ENCODE measurements around the gene OCLN.
"Not testable (repeated sequence)": the region's sequence is repeated elsewhere in the genome, so short reads cannot be mapped to it uniquely, and the experiment has no call there.

The OCLN gene

DNA sequence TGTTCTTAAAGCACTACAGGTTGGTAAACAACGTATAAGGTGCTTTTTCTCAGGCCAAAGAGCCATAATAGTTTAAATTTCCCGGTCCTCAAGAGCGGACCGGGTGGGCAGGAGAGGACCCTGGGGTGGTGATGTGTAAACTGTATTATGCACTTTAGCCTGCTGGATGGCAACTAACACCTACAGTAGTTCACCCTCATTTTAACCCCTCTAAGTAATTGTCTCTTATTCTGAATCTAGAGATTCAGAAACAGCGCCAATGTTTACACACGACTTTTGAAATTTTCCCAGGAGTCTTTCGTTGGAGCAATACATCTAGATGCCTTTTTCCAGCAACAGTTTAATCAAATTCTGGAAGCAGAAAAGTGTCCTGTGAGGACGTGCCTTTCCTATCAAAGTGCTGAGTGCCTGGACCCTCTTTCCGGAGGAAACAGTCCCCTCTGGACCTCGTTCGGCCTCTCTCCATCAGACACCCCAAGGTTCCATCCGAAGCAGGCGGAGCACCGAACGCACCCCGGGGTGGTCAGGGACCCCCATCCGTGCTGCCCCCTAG is 676 bp upstream of the OCLN start:
- DNase-seq (ENCODE audit: low read depth in 2 of 2) = no peak

DNA sequence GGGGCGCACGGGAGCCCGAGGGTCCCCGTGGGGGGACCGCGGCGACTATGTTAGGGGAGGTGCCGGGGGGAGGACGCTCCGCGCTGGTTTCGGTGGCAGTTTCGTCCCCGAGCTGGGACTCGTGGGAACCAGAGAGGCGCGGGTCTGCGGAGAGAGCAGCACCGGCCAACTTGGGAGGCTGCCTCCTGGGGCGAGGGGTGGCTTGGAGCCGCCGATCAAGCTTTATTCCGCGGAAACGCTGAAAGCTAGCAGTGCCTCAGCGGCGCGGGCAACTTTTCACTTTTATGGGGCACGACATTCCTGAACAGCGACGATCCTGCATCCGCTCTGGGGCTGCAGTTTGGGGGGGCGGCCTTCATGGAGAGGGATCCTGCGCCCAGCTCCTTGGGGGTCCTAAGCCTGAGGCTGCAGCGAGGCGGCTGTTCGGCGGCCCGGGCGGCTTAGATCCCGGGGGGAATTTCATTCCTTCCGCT is 369 bp downstream of the OCLN start:
- DNase-seq (ENCODE audit: low read depth in 2 of 2) = no peak

DNA sequence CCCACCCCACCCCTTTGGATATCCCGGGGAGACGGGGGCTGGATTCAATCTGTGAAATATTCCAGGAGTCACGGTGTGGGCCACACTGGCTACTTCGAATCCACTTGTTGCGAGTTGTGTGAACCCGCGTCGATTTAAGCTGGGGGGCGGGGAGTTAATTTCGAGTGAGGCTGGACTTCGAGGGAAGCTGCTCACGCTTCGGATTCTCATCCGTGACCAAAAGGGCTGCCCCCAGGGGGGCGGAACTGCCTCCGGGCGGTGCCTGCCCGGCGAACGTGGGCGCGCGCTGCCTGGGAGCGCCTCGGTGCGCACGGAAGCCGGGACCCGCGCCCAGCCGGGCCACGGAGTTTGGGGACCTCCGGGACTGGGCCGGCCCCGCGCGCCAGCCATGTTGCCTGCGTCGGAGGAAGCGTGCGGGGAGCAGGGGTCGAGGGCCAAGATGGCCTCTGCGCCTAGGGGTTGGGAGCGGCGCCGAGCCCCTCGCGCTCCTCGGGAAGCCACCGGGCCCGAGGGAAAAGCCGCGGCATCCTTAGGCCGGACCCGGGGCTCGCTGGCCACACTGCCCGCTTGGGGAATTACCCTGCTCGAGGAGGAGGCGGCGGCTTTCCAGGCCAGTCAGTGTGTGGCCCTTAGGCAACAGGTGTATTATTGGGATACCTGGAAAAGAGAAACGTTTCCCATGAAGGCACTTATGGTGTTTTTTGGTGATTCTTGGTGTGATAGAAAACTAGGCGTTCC is 975 bp downstream of the OCLN start:
- DNase-seq (ENCODE audit: low read depth in 2 of 2) = no peak

DNA sequence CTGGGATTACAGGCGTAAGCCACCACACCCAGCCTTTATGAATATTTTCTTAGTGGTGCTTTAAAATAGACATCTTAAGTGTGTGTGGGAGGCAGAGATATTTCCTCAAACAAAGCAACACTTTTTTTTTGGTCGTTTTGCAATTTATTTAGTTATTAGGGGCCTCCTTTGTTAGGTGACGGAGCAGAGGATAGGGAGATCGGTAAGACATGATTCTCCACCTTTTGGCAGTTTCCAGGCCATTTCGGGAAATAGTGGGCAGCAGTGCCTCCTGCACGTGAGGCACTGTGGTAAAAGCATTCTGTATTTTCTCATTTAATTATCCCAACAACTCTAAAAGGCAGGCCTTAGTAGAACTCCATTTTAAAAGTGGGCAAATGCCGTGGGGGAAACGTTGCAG is 1.9 kb downstream of the OCLN start:
- no peak for DNase-seq (ENCODE audit: low read depth in 2 of 2)

DNA sequence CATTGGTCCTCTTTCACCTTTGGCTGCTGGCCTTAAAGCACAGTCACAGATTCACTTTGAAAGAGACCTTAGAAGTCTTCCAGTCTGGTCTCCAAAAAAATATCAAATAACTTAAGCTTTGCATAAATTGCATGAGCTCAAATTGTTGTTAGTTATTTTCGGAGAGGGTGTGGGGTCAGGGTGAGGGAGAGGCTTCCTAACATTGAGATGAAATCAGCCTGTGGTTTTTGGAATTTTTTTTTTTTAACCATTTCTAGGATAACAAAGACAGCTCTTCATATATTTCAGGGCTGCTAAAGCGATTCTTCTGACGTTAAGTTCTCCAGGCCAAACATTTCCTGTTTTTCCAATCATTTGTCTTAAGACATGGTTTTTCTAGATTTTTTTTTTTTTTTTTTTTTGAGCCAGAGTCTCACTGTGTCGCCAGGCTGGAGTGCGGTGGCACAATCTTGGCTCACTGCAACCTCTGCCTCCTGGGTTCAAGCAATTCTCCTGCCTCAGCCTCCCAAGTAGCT is 4.5 kb downstream of the OCLN start:
- no peak for DNase-seq (ENCODE audit: low read depth in 2 of 2)

DNA sequence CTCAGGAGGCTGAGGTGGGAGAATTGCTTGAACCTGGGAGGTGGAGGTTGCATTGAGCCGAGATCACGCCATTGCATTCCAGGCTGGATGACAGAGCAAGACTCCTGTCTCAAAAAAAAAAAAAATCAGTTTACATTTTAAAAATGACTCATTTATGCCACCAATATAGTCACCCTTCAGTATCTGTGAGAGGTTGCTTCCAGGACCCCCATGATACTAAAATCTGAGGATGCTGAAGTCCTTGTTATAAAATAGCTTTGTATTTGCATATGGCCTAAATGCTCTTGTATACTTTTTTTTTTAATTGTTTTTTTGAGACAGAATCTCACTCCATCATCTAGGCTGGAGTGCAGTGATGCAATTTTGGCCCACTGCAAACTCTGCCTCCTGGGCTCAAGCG is 5.8 kb downstream of the OCLN start:
- DNase-seq (ENCODE audit: low read depth in 2 of 2) = no peak

DNA sequence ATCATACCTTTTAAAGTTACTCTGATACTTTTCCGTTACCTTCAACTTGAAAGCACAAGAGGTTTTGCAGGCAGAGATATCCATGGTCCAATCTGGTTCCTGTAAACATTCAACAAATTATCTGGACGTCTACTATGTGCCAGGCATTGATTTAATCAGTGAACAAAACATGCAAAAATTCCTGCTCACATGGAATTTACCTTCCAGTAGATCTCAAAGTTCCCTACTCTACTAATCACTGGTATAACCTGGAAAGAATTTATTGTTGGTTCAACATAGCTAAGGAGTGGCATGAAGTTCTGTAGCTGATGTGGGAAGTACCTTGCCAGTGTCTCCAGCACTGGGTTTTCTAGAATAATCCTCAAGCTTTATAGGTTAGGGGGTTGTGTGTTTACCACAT is 9.8 kb downstream of the OCLN start:
- no peak for DNase-seq (ENCODE audit: low read depth in 2 of 2)

DNA sequence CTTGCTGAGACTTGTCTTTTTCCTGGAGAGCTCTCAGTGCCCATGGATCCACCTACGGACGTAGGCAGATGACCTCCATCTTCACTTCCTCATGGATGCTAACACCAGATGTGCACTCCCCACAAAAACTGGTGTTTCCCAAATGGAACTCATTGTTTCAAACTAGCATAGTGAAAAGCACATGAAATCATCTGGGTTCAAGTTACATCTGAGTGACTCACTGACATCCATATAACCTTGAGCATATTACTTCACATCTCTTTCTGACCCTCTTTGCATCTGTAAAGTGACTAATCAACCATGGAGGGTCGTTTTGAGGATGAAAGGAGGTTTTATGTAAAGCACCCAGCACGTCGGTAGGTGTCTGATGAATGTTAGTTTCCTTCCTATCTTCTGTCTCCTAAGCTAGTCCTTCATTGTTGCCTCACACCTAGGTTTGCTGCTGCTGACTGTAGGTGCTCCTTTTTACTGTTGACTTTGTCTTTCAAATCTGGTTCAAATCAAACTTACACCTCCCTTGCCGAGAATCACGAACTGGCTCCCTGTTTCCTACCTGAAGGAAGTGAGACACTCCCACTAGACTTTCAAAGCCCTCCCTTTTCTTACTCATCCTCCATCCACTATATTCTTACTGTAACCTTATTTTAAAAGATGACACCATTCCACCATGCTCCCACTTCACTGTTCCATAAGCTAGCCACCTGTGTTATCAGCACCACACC is 10.3 kb downstream of the OCLN start:
- no peak for DNase-seq (ENCODE audit: low read depth in 2 of 2)

DNA sequence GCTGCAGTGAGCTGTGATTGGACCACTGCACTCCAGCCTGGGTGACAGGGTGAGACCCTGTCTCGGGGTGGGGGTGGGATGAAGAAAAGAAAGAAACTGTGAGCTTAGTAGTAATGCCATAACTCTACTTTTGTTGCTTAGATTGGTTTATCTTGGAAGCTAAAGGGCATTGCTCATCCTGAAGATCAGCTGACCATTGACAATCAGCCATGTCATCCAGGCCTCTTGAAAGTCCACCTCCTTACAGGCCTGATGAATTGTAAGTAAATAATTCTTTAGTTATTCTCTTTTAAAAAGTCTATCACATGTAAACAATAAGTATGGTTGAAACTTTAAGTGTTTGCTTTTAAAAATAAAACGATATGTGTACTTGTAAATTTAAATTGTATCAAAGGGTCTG is 11.4 kb downstream of the OCLN start:
- DNase-seq (ENCODE audit: low read depth in 2 of 2) = no peak

DNA sequence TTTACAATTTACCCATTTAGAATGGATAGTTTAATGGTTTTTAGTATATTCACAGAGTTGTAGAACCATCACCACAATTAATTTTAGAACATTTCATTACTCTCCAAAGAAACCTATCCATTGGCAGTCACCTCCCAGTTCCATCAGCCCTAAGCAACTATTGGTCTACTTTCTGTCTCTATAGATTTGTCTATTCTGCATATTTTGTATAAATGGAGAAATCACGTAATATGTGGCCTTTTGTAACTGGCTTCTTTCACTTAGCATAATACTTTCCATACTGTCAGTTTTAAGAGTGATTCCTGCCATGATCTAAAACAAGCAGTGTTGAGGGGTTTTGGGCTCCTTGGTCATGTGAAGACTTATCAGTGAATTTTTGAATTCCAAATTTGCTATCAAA is 12.7 kb downstream of the OCLN start:
- DNase-seq (ENCODE audit: low read depth in 2 of 2) = no peak

DNA sequence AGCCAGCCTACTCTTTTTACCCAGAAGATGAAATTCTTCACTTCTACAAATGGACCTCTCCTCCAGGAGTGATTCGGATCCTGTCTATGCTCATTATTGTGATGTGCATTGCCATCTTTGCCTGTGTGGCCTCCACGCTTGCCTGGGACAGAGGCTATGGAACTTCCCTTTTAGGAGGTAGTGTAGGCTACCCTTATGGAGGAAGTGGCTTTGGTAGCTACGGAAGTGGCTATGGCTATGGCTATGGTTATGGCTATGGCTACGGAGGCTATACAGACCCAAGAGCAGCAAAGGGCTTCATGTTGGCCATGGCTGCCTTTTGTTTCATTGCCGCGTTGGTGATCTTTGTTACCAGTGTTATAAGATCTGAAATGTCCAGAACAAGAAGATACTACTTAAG is 16.6 kb downstream of the OCLN start:
- DNase-seq (ENCODE audit: low read depth in 2 of 2) = no peak

DNA sequence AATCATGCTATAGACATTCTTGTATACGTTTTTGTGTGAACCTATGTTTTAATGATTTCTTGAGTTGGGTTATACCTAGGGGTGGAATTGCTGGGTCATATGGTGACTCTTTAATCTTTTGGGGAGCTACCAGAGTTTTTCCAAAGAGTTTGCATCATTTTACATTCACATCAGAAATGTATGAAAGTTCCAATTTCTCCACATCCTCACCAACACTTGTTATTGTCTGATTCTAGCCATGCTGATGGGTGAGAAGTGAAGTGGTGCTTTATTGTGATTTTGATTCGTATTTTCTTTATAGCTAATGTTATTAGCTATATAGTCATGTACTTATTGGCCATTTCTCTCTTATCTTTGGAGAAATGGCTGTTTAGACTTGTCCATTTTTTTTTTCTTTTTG is 18.1 kb downstream of the OCLN start:
- DNase-seq (ENCODE audit: low read depth in 2 of 2) = no peak

DNA sequence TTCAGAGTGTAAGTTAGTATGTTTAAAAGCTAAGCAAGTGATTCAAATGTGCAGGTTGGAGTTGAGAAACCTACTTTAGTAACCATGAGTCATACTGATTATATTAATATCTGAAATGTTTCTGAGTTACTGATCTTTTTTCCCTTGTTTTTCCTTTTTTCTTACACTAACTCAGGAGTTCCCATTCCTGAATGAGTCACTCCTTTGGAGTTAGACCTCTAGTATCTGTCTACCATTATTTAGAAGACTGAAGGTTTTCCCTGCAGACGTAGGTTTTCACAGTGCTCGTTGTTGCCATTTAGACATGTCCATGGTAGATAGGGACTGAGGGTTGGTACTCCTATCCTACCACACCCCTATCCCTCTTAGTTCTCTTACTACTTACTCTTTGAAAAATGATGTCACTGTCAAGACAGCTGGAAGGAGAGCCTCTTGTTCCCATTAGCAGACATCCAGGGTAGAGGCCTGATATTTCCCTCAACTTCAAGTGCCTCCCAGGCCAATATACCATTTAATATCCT is 20.2 kb downstream of the OCLN start:
- no peak for DNase-seq (ENCODE audit: low read depth in 2 of 2)

DNA sequence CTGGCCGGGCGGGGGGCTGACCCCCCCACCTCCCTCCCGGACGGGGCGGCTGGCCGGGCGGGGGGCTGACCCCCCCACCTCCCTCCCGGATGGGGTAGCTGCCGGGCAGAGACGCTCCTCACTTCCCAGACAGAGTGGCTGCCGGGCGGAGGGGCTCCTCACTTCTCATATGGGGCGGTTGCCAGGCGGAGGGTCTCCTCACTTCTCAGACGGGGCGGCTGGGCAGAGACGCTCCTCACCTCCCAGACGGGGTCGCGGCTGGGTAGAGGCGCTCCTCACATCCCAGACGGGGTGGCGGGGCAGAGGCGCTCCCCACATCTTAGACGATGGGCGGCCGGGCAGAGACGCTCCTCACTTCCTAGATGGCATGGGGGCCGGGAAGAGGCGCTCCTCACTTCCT is 23.0 kb downstream of the OCLN start:
- not testable (repeated sequence) for DNase-seq (ENCODE audit: low read depth in 2 of 2)

DNA sequence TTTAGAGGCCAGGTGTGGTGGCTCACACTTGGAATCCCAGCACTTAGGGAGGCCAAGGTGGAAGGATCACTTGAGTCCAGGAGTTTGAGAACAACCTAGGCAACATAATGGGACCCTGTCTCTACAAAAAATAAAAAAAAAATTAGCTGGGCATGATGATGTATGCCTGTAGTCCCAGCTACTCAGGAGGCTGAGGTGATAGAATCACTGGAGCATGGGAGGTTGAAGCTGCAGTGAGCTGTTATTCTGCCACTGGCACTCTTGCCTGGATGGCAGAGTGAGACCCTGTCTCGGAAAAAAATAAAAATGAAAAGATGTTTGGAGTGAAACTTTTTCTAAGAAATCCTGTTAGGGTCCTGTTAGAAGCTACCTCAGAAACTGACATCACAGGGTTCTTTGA is 24.2 kb downstream of the OCLN start:
- DNase-seq (ENCODE audit: low read depth in 2 of 2) = no peak

DNA sequence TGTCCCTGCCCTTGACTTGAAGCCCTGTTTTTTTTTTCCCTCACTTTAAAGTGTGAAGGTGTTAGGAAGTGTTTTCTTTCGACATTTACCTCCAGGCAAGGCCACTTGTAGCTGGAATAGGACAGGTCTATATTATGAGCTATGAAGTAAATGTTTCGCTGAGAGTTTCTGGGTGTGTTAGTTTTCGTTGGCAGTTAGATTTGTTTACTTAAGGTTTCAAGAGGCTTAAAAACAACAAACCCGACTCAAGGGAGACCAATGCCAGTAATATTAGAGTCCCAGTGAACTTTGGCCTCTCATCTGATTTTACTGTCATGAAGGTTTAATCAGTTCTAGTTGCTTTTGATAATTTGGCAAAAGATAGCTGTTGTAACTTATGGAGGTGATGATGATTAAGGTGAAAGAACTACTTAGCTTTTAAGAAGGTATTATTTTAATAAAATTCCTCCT is 25.2 kb downstream of the OCLN start:
- no peak for DNase-seq (ENCODE audit: low read depth in 2 of 2)

DNA sequence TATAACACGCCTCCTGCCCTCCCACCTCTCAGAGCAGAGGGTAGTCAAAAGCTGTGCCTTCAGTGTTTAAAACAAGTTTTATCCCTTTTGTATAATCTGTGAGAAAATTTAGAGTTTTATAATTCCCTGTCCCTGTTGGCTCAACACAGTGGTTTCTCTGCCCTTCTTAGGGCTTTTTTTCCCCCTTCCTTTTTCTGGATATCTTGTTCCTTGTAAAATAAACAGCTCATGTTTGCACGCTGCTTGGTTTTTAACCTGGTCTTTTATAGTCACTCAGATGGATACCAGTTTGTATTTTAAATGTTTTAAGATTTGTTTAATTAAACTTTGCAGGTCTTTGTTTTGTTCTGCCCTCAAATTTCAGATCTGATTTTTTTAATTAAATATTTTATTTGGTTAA is 26.7 kb downstream of the OCLN start:
- DNase-seq (ENCODE audit: low read depth in 2 of 2) = no peak

DNA sequence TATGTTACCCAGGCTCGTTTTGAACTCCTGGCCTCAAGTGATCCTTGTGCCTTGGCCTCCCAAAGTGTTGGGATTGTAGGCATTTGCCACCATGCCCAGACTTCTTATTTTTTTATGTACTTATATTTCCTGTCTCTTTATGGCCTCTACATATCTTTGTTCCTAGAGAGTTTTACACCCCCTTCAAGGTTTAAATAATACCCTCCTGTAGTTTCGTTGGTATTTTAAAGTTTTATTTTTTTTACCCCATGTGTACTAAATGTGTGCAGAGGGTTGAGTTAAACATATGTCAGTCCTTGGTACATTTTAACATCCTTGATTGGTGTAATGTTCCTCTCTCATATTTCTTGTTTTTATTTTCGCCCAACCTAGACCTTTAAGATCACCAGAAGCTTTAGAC is 29.4 kb downstream of the OCLN start:
- DNase-seq (ENCODE audit: low read depth in 2 of 2) = no peak

DNA sequence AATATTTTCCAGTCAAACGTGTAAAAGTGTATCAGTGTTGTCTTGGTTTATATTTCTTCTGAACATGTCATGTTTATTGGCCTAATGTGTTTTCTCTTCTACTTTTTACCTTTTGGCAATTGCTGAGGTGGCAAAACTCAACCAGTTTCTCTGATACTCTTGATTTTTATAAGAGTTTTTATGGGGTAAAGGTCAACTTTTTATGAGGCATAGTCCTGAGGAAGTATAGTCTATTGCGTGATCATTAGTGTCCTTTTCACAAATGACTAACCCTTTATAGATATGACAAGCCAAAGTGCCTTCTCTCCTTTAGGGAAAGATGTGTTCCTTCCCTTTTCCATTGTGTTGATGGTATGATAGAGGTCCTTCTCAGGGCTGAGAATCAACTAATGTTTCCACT is 32.9 kb downstream of the OCLN start:
- no peak for DNase-seq (ENCODE audit: low read depth in 2 of 2)

DNA sequence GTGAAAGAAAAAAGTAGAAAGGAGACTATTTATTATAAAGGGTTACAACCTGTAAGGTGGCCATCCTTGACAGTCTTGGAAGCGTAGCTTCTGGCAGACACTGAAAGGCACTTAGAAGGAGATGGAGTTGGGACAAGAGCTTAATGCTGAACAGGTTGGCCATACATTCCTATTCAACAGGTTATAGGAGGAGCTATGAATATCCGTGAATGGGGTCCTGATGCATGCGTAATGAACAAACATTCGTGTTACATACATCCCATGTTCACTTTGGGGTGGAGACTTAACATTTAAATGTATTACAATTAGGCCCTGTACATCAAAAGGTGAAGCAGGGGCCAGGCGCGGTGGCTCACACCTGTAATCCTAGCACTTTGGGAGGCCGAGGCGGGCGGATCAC is 34.1 kb downstream of the OCLN start:
- no peak for DNase-seq (ENCODE audit: low read depth in 2 of 2)

DNA sequence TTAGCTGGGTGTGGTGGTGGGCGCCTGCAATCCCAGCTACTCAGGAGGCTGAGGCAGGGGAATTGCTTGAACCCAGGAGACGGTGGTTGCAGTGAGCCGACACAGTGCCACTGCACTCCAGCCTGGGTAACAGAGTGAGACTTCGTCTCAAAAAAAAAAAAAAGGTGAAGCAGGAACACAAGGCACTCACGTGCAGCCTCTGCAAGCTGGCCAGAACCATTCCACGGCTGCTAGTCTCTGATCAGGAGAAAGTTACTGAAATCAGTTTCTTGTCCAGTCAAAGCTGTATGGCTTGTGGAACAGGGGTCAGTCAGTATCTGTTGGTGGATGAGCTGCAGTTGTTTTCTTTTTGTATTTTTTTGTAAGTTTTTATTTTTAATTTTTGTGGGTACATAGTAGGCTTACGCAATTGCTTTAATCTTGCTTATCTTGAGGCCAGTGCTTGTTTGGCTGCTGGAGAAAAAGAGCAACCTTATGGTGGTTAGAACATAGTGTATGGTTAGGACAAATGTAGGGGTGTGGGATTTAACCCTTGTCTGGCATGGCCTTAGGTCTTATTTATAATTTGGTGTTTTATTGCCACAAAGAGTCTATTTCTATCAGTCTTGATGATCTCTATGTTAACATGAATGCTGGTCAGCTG is 34.7 kb downstream of the OCLN start:
- no peak for DNase-seq (ENCODE audit: low read depth in 2 of 2)

DNA sequence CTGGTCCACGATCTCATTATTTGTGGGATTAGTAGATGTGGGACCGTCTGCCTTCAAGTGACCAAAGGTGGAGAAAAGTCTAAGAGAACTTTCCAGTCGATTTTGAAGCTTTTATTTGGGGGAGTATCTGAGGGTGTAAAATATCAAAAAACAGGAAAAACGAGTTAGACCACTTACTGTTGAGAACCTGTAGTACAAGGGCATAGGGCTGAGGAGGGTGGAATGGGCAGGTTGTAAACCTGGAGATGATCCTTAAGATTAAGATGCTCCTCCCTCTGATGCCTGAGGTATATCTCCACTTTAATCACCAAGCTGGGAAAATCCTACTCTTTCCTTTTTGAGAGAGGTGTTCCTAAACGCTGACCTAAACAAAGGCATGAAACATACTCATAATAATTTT is 35.4 kb downstream of the OCLN start:
- no peak for DNase-seq (ENCODE audit: low read depth in 2 of 2)
